PC-9 (cell line): Measurements from ENCODE around the gene PDF. TPM values are rescaled to one million over a fixed set of nuclear protein-coding genes. Genes with fewer than 3 reads are reported as not detected.

Experiments used
- BruUV-seq: library from RNA; stranded (reverse); fragments of 400-500 nt; replicated peaks from 2 replicates; lab custom pipeline; 2021; lab: Mats Ljungman, UMichigan
- CTCF ChIA-PET: fragments of 300-600 bp; sonication (Branson Sonifier 250); formaldehyde crosslinking; loops from one replicate; lab custom pipeline; 2022; ENCODE audit warnings: antibody characterized with exemption; lab: Charles Lee
- POLR2A ChIA-PET: fragments of 300-600 bp; sonication (Branson Sonifier 250); formaldehyde crosslinking; loops from one replicate; lab custom pipeline; 2022; ENCODE audit warnings: antibody characterized with exemption; ENCODE audit not compliant: unreplicated experiment; lab: Charles Lee
- DNase-seq, 2 experiments: peaks; one replicate each; pipeline versions ENCODE4 v3.0.0 to v3.0.0-alpha.2; 2015 to 2022; ENCODE audit warnings: mixed read lengths in 1 of 2
- H2AFZ ChIP-seq: fragments of 200-600 bp; sonication (generic); 2 replicates; pipeline ENCODE4 v1.8.1; 2017; ENCODE audit warnings: antibody characterized with exemption
- H3F3A ChIP-seq: fragments of 200-600 bp; sonication (generic); 2 replicates; pipeline ENCODE4 v1.8.1; 2017; ENCODE audit warnings: antibody characterized with exemption, mild to moderate bottlenecking, low read depth; ENCODE audit not compliant: insufficient read depth
- H3K27ac ChIP-seq: fragments of 200-600 bp; sonication (generic); 2 replicates; pipeline ENCODE4 v1.6.1; 2016; ENCODE audit warnings: mixed run types
- H3K27me3 ChIP-seq: fragments of 200-600 bp; sonication (generic); 2 replicates; pipeline ENCODE4 v1.6.1; 2016; ENCODE audit warnings: low read depth, mixed run types; ENCODE audit not compliant: insufficient read depth
- H3K36me3 ChIP-seq: fragments of 200-600 bp; sonication (generic); 2 replicates; pipeline ENCODE4 v1.6.1; 2016; ENCODE audit warnings: low read depth, mixed run types
- H3K4me1 ChIP-seq: fragments of 200-600 bp; sonication (generic); replicated peaks from 2 replicates; pipeline ENCODE4 v1.6.1; 2016; ENCODE audit warnings: mixed run types; ENCODE audit not compliant: insufficient read depth
- H3K4me2 ChIP-seq: fragments of 200-600 bp; sonication (generic); 2 replicates; pipeline ENCODE4 v1.6.1; 2017; ENCODE audit warnings: mixed run types
- H3K4me3 ChIP-seq: fragments of 200-600 bp; sonication (generic); 2 replicates; pipeline ENCODE4 v1.6.1; 2016; ENCODE audit warnings: mixed run types
- H3K79me2 ChIP-seq: fragments of 200-600 bp; sonication (generic); 2 replicates; pipeline ENCODE4 v1.6.1; 2017; ENCODE audit warnings: low read depth, mixed run types
- H3K9me2 ChIP-seq: fragments of 200-600 bp; sonication (generic); 2 replicates; pipeline ENCODE4 v1.8.1; 2017; ENCODE audit warnings: mild to moderate bottlenecking; ENCODE audit not compliant: insufficient read depth
- H3K9me3 ChIP-seq: fragments of 200-600 bp; sonication (generic); 2 replicates; pipeline ENCODE4 v1.8.1; 2016; ENCODE audit warnings: low read depth; ENCODE audit not compliant: insufficient read depth
- H4K20me1 ChIP-seq: fragments of 200-600 bp; sonication (generic); 2 replicates; pipeline ENCODE4 v1.8.1; 2017; ENCODE audit not compliant: insufficient read depth
- CTCF ChIP-seq: fragments of 200-600 bp; sonication (generic); conservative IDR thresholded peaks from 2 replicates; pipeline ENCODE4 v1.6.1; 2017; ENCODE audit warnings: mixed run types, antibody characterized with exemption, mild to moderate bottlenecking, moderate library complexity
- EZH2 ChIP-seq: fragments of 200-600 bp; sonication (generic); IDR thresholded peaks from 2 replicates; pipeline ENCODE4 v1.8.0; 2017; ENCODE audit warnings: antibody characterized with exemption, low read depth
- intact Hi-C: fragments of 100-400 bp; cut with micrococcal nuclease; formaldehyde crosslinking; loops from one replicate; pipeline ENCODE4 v1.10.0; 2022; ENCODE audit not compliant: unreplicated experiment
- total RNA-seq: library from RNA; stranded (reverse); gene quantifications from 2 replicates; pipeline ENCODE4 v1.2.3, GENCODE V29; 2021

Gene PDF
- total RNA-seq, 1 experiment from 2014 or later: 16.7 TPM

GRCh38 chr16:69286941-69287713 is 43.3 kb downstream of the PDF start:
- no peaks in the 10 kb centered on the region for H4K20me1 ChIP-seq
- peak; percentile 6 to 51 for DNase-seq
- BruUV-seq: no TSS peak
- ChIA-PET CTCF (interaction anchor here (0.6 to 1.0 kb wide), 2 partner anchors 104 to 137 kb away, joined by 3 to 4 read pairs; no protein-coding TSS in a partner anchor), POLR2A (no interaction called here)
- no peaks in the 10 kb centered on the region for H3K9me3 ChIP-seq
- no peaks in the 10 kb centered on the region for H3K9me2 ChIP-seq
- no peak overlapping the region for H3K4me2 ChIP-seq
- no peaks in the 10 kb centered on the region for H3K79me2 ChIP-seq
- TF ChIP-seq CTCF (peak; percentile 75), EZH2 (no peak)
- no peak overlapping the region for H3K4me3 ChIP-seq
- 0 out of 2 replicates have a peak, but pooled peaks cover 4% of the 10 kb centered on the region for H3F3A ChIP-seq
- H3K27me3 ChIP-seq: no peaks in the 10 kb centered on the region
- H3K4me1 ChIP-seq: no peaks in the 10 kb centered on the region
- H2AFZ ChIP-seq: no peak overlapping the region
- H3K27ac ChIP-seq: no peak overlapping the region
- no peaks in the 10 kb centered on the region for H3K36me3 ChIP-seq
- intact Hi-C loops: loop anchor here (1.0 kb wide), 2 partner anchors 114 to 137 kb away; no protein-coding TSS in a partner anchor

- TF ChIP-seq CTCF (no peak), EZH2 (no peak)
- intact Hi-C loops: no loop called here
- H3K4me1 ChIP-seq: no peaks in the 10 kb centered on the region
- H3K27me3 ChIP-seq: no peaks in the 10 kb centered on the region
- no peak for DNase-seq
- ChIA-PET POLR2A (no interaction called here), CTCF (interaction anchor here (0.6 to 0.7 kb wide), 6 partner anchors 43 to 880 kb away, joined by 3 to 13 read pairs (median 5); no protein-coding TSS in a partner anchor)
- BruUV-seq: no TSS peak
- no peaks in the 10 kb centered on the region for H3K36me3 ChIP-seq
- no peaks in the 10 kb centered on the region for H3K9me3 ChIP-seq
- no peak overlapping the region for H3K4me2 ChIP-seq
- H3F3A ChIP-seq: 0 out of 2 replicates have a peak, but pooled peaks cover 4% of the 10 kb centered on the region
- no peaks in the 10 kb centered on the region for H4K20me1 ChIP-seq
- no peak overlapping the region for H3K27ac ChIP-seq
- H3K4me3 ChIP-seq: no peak overlapping the region
- no peak overlapping the region for H2AFZ ChIP-seq
- no peaks in the 10 kb centered on the region for H3K79me2 ChIP-seq
- no peaks in the 10 kb centered on the region for H3K9me2 ChIP-seq
These were observed 45.1 kb downstream of the PDF start for GRCh38 chr16:69285240-69285639.

GRCh38 chr16:69283851-69284250 is 46.5 kb downstream of the PDF start:
- intact Hi-C loops: no loop called here
- no peaks in the 10 kb centered on the region for H3K9me2 ChIP-seq
- TF ChIP-seq CTCF (no peak), EZH2 (no peak)
- H3K4me1 ChIP-seq: no peaks in the 10 kb centered on the region
- H2AFZ ChIP-seq: no peak overlapping the region
- no peaks in the 10 kb centered on the region for H3K27me3 ChIP-seq
- H3K4me2 ChIP-seq: no peak overlapping the region
- H3F3A ChIP-seq: 0 out of 2 replicates have a peak, but pooled peaks cover 4% of the 10 kb centered on the region
- ChIA-PET CTCF (no interaction called here), POLR2A (no interaction called here)
- no peaks in the 10 kb centered on the region for H3K9me3 ChIP-seq
- no peak for DNase-seq
- H3K36me3 ChIP-seq: 0 out of 2 replicates have a peak, but pooled peaks cover 3% of the 10 kb centered on the region
- no peak overlapping the region for H3K27ac ChIP-seq
- no TSS peak for BruUV-seq
- H4K20me1 ChIP-seq: no peaks in the 10 kb centered on the region
- no peaks in the 10 kb centered on the region for H3K79me2 ChIP-seq
- H3K4me3 ChIP-seq: no peak overlapping the region
